PC-3 (cell line): ENCODE measurements around the gene HNF4A. TPM values are rescaled to one million over a fixed set of nuclear protein-coding genes. Genes with fewer than 3 reads are reported as not detected.

Experiments
- ATAC-seq: fragments of 200-7000 bp; cut with Tn5 transposase; 2 replicates; pipeline ENCODE4 v1.9.1; 2020; ENCODE audit warnings: mild to moderate bottlenecking, moderate library complexity
- BruUV-seq: library from RNA; stranded (reverse); fragments of 400-500 nt; replicated peaks from 2 replicates; lab custom pipeline; 2021; lab: Mats Ljungman, UMichigan
- CTCF ChIA-PET: fragments of 300-600 bp; sonication (Branson Sonifier 250); formaldehyde crosslinking; loops from one replicate; lab custom pipeline; 2022; ENCODE audit warnings: antibody characterized with exemption; lab: Charles Lee
- POLR2A ChIA-PET: fragments of 300-600 bp; sonication (Branson Sonifier 250); formaldehyde crosslinking; loops from one replicate; lab custom pipeline; 2022; ENCODE audit warnings: antibody characterized with exemption; ENCODE audit not compliant: unreplicated experiment; lab: Charles Lee
- DNase-seq: peaks from one replicate; pipeline ENCODE4 v3.0.0-alpha.2; 2015
- H2AFZ ChIP-seq: fragments of 300-600 bp; sonication (generic); 2 replicates; pipeline ENCODE4 v1.6.0; 2016; ENCODE audit warnings: antibody characterized with exemption, low read length
- H3F3A ChIP-seq: fragments of 300-600 bp; sonication (generic); one replicate; pipeline ENCODE4 v1.6.0; 2017; ENCODE audit warnings: antibody characterized with exemption, low read length, control low read depth, mild to moderate bottlenecking; ENCODE audit not compliant: unreplicated experiment
- H3K27ac ChIP-seq: fragments of 300-600 bp; sonication (generic); 2 replicates; pipeline ENCODE4 v1.5.1; 2016; ENCODE audit warnings: mild to moderate bottlenecking, low read length
- H3K27me3 ChIP-seq: fragments of 300-600 bp; sonication (generic); 2 replicates; pipeline ENCODE4 v1.6.1; 2016; ENCODE audit warnings: low read length, mixed read lengths
- H3K36me3 ChIP-seq: fragments of 300-600 bp; sonication (generic); 2 replicates; pipeline ENCODE4 v1.6.1; 2016; ENCODE audit warnings: low read depth, mixed run types, low read length, mixed read lengths
- H3K4me1 ChIP-seq: fragments of 300-600 bp; sonication (generic); 2 replicates; pipeline ENCODE4 v1.5.1; 2016; ENCODE audit warnings: low read length; ENCODE audit not compliant: insufficient read depth
- H3K4me2 ChIP-seq: fragments of 300-600 bp; sonication (generic); 2 replicates; pipeline ENCODE4 v1.6.0; 2016; ENCODE audit warnings: low read length
- H3K4me3 ChIP-seq: fragments of 300-600 bp; sonication (generic); 2 replicates; pipeline ENCODE4 v1.5.1; 2016; ENCODE audit warnings: mild to moderate bottlenecking, low read length, mixed read lengths
- H3K79me2 ChIP-seq: fragments of 300-600 bp; sonication (generic); 2 replicates; pipeline ENCODE4 v1.6.1; 2017; ENCODE audit warnings: low read length, mixed read lengths
- H3K9ac ChIP-seq: fragments of 300-600 bp; sonication (generic); 2 replicates; pipeline ENCODE4 v1.6.0; 2016; ENCODE audit warnings: mild to moderate bottlenecking, low read length
- H3K9me2 ChIP-seq: fragments of 300-600 bp; sonication (generic); replicated peaks from 2 replicates; pipeline ENCODE4 v1.6.1; 2016; ENCODE audit warnings: mixed run types, low read length, mixed read lengths
- H3K9me3 ChIP-seq: fragments of 300-600 bp; sonication (generic); 2 replicates; pipeline ENCODE4 v1.6.1; 2016; ENCODE audit warnings: low read length, mixed read lengths
- H4K20me1 ChIP-seq: fragments of 300-600 bp; sonication (generic); 2 replicates; pipeline ENCODE4 v1.6.1; 2016; ENCODE audit warnings: low read length, mixed read lengths
- EZH2 ChIP-seq: fragments of 300-600 bp; sonication (generic); IDR thresholded peaks from one replicate; pipeline ENCODE4 v1.6.1; 2017; ENCODE audit warnings: antibody characterized with exemption, mild to moderate bottlenecking, low read length; ENCODE audit not compliant: unreplicated experiment
- EZH2phosphoT487 ChIP-seq: fragments of 300-600 bp; sonication (generic); IDR thresholded peaks from 2 replicates; pipeline ENCODE4 v1.6.1; 2018; ENCODE audit warnings: mild to moderate bottlenecking, antibody characterized with exemption, low read length, borderline replicate concordance
- intact Hi-C: fragments of 100-400 bp; cut with micrococcal nuclease; formaldehyde crosslinking; loops from 2 replicates; pipeline ENCODE4 v1.9.0; 2023
- total RNA-seq: library from RNA; depleted of rRNA; stranded (reverse); fragments of >200 nt; gene quantifications from 2 replicates; pipeline ENCODE4 v1.2.3, GENCODE V29; 2014
- TF ChIP-seq, protein P1 (sequence below): fragments of 300-600 bp; sonication (generic); conservative IDR thresholded peaks from 2 replicates; pipeline ENCODE4 v1.5.1; 2017; ENCODE audit warnings: antibody characterized with exemption, low read depth, mild to moderate bottlenecking, low read length

HNF4A gene
- total RNA-seq, 1 experiment from 2014 or later: not detected

- BruUV-seq: no TSS peak
- no peaks in the 10 kb centered on the region for H3K9me3 ChIP-seq
- no peak overlapping the region for H2AFZ ChIP-seq
- no peak for TF ChIP-seq EZH2phosphoT487
- no peak for TF ChIP-seq EZH2
- TF ChIP-seq, protein P1, sequence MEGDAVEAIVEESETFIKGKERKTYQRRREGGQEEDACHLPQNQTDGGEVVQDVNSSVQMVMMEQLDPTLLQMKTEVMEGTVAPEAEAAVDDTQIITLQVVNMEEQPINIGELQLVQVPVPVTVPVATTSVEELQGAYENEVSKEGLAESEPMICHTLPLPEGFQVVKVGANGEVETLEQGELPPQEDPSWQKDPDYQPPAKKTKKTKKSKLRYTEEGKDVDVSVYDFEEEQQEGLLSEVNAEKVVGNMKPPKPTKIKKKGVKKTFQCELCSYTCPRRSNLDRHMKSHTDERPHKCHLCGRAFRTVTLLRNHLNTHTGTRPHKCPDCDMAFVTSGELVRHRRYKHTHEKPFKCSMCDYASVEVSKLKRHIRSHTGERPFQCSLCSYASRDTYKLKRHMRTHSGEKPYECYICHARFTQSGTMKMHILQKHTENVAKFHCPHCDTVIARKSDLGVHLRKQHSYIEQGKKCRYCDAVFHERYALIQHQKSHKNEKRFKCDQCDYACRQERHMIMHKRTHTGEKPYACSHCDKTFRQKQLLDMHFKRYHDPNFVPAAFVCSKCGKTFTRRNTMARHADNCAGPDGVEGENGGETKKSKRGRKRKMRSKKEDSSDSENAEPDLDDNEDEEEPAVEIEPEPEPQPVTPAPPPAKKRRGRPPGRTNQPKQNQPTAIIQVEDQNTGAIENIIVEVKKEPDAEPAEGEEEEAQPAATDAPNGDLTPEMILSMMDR: no peak
- H3F3A ChIP-seq: no peaks in the 10 kb centered on the region
- no peak for DNase-seq
- no peak overlapping the region for H3K4me3 ChIP-seq
- no peaks in the 10 kb centered on the region for H4K20me1 ChIP-seq
- H3K4me2 ChIP-seq: no peak overlapping the region
- H3K27me3 ChIP-seq: peaks cover 9% of the 10 kb centered on the region; the same call in 1 of the 2 replicates
- no peak for ATAC-seq
- ChIA-PET POLR2A (no interaction called here), CTCF (no interaction called here)
- intact Hi-C loops: no loop called here
- H3K79me2 ChIP-seq: no peaks in the 10 kb centered on the region
- H3K9ac ChIP-seq: no peak overlapping the region
- no peaks in the 10 kb centered on the region for H3K36me3 ChIP-seq
- no peak overlapping the region for H3K27ac ChIP-seq
- H3K9me2 ChIP-seq: no peaks in the 10 kb centered on the region
- no peaks in the 10 kb centered on the region for H3K4me1 ChIP-seq
Observed at GRCh38 chr20:44433751-44434538, 78.4 kb downstream of the HNF4A start.

- H3K9me3 ChIP-seq: no peaks in the 10 kb centered on the region
- no peaks in the 10 kb centered on the region for H3F3A ChIP-seq
- no peaks in the 10 kb centered on the region for H3K36me3 ChIP-seq
- peaks cover 9% of the 10 kb centered on the region; the same call in 1 of the 2 replicates for H3K27me3 ChIP-seq
- H3K79me2 ChIP-seq: no peaks in the 10 kb centered on the region
- H3K4me2 ChIP-seq: no peak overlapping the region
- TF ChIP-seq EZH2phosphoT487: no peak
- TF ChIP-seq, protein P1: no peak
- TF ChIP-seq EZH2: no peak
- H3K4me1 ChIP-seq: no peaks in the 10 kb centered on the region
- no peak overlapping the region for H3K9ac ChIP-seq
- no peaks in the 10 kb centered on the region for H3K9me2 ChIP-seq
- H3K27ac ChIP-seq: no peak overlapping the region
- ATAC-seq: no peak
- no peak overlapping the region for H3K4me3 ChIP-seq
- intact Hi-C loops: no loop called here
- POLR2A ChIA-PET: no interaction called here
- no peaks in the 10 kb centered on the region for H4K20me1 ChIP-seq
- BruUV-seq: no TSS peak
- CTCF ChIA-PET: no interaction called here
- H2AFZ ChIP-seq: no peak overlapping the region
- peak; percentile 13 for DNase-seq
Observed at GRCh38 chr20:44435630-44436335, 80.3 kb downstream of the HNF4A start.

GRCh38 chr20:44436393-44436792 lies 80.9 kb downstream of the HNF4A start:
- POLR2A ChIA-PET: no interaction called here

More at GRCh38 chr20:44436393-44436792, 80.9 kb downstream of the HNF4A start:
- ATAC-seq (no peak), DNase-seq (no peak)
- no peaks in the 10 kb centered on the region for H3K9me2 ChIP-seq
- H2AFZ ChIP-seq: no peak overlapping the region
- H3F3A ChIP-seq: no peaks in the 10 kb centered on the region
- H3K4me1 ChIP-seq: no peaks in the 10 kb centered on the region
- no peaks in the 10 kb centered on the region for H4K20me1 ChIP-seq
- no peaks in the 10 kb centered on the region for H3K9me3 ChIP-seq
- no peak overlapping the region for H3K27ac ChIP-seq
- BruUV-seq: no TSS peak
- H3K4me3 ChIP-seq: no peak overlapping the region
- no peak overlapping the region for H3K9ac ChIP-seq
- no peaks in the 10 kb centered on the region for H3K79me2 ChIP-seq
- TF ChIP-seq, protein P1: no peak
- TF ChIP-seq EZH2 (no peak), EZH2phosphoT487 (no peak)
- intact Hi-C loops: no loop called here
- CTCF ChIA-PET: no interaction called here
- peaks cover 9% of the 10 kb centered on the region; the same call in 1 of the 2 replicates for H3K27me3 ChIP-seq
- no peaks in the 10 kb centered on the region for H3K36me3 ChIP-seq
- H3K4me2 ChIP-seq: no peak overlapping the region
